T47D (cell line): ENCODE measurements around the gene PRSS33.
A peak's percentile ranks its signal among the peaks of the same experiment; 100 is the strongest.

Experiments
- DNase-seq, 2 experiments: peaks; one replicate each; pipeline versions ENCODE4 v3.0.0 to v3.0.0-alpha.2; 2011 to 2012; ENCODE audit warnings: low read depth in 1 of 2, low spot score in 1 of 2
- JUND ChIP-seq: IDR thresholded peaks from 2 replicates; pipeline ENCODE4 v1.6.1; 2012; ENCODE audit warnings: low read depth
- in situ Hi-C: cut with HindIII; loops from 2 replicates; pipeline ENCODE4 v1.10.0; 2016; ENCODE audit warnings: low sequenced_read_pairs, low pct_unique_long_range_greater_than_20kb

The PRSS33 gene

GRCh38 chr16:2765462-2766404 lies 21.6 kb downstream of the PRSS33 start:
- no peak for DNase-seq
- in situ Hi-C loops, result no loop called here
- TF ChIP-seq JUND, result no peak

- DNase-seq, result no peak
- TF ChIP-seq JUND, result no peak
- in situ Hi-C loops, result no loop called here
Measured at GRCh38 chr16:2764718-2765117, 22.6 kb downstream of the PRSS33 start.

DNA sequence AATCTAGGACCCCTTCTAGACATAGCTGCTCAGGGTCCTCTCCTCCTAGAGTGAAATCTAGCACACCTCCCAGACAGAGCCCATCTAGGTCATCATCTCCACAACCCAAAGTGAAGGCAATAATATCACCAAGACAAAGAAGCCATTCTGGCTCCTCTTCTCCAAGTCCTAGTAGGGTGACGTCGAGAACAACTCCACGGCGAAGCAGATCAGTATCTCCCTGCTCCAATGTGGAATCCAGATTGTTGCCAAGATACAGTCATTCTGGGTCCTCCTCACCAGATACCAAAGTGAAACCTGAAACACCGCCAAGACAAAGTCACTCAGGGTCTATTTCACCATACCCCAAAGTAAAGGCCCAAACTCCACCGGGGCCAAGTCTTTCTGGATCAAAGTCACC lies 24.2 kb downstream of the PRSS33 start:
- no peak for DNase-seq
- no peak for TF ChIP-seq JUND
- in situ Hi-C loops, result no loop called here

GRCh38 chr16:2762711-2763110 lies 24.6 kb downstream of the PRSS33 start:
- no peak for DNase-seq
- TF ChIP-seq JUND, result no peak
- in situ Hi-C loops, result no loop called here

GRCh38 chr16:2761886-2762583 lies 25.3 kb downstream of the PRSS33 start:
- in situ Hi-C loops, result no loop called here
- no peak for DNase-seq
- TF ChIP-seq JUND, result no peak

- no peak for TF ChIP-seq JUND
- no peak for DNase-seq
- in situ Hi-C loops, result no loop called here
Measured at GRCh38 chr16:2761472-2761871, 25.9 kb downstream of the PRSS33 start.

GRCh38 chr16:2757344-2757743 lies 30.0 kb downstream of the PRSS33 start:
- DNase-seq, result no peak
- in situ Hi-C loops, result no loop called here
- TF ChIP-seq JUND, result no peak

GRCh38 chr16:2756288-2757015 lies 30.9 kb downstream of the PRSS33 start:
- in situ Hi-C loops, result no loop called here
- TF ChIP-seq JUND, result no peak
- no peak for DNase-seq

DNA sequence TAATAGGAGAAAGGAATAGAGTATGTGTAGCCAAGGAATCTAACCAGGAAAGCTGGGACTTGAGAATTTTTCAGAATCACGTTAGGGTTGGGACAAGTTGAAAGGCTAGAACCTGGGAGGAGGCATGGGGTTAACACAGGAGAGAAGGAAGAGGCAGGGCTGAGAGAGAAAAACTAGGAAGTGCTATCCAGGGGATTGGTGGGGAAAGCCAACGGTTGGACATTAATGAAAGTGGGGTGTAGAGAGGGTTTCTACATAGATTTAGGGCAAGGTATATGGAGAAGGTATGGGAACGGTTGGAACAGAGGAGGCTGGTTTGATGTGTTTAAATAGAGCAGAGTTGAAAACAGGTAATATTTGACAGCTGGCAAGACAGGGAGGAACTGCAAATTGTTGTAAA lies 32.2 kb downstream of the PRSS33 start:
- in situ Hi-C loops, result no loop called here
- no peak for TF ChIP-seq JUND
- no peak for DNase-seq

DNA sequence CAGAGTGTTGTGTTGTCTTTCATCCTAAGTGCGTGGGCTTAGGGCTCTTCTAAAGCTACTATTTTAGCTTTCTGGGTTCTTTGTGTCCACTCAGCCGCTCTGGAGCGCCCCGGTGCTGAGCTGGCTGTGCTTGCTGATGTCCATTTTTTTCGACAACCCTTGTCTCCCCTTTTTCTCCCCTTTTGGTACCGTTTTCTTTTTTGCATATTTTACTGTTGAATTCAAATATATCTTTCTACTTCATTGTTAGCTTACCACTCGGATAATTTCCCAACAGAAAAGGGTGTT lies 33.7 kb downstream of the PRSS33 start:
- no peak for TF ChIP-seq JUND
- DNase-seq, result no peak
- in situ Hi-C loops, result no loop called here

- in situ Hi-C loops, result no loop called here
- DNase-seq, result peak; percentile 78 to 92
- no peak for TF ChIP-seq JUND
Measured at GRCh38 chr16:2752850-2753732, 34.3 kb downstream of the PRSS33 start.
